HepG2 (cell line): ENCODE measurements around the gene RBCK1. TPM values are rescaled to one million over a fixed set of nuclear protein-coding genes. Genes with fewer than 3 reads are reported as not detected.

ENCODE experiments used
- ARHGAP35 ChIP-seq: sonication (generic); formaldehyde crosslinking; IDR thresholded peaks from 2 replicates; pipeline ENCODE4 v1.9.0; 2022; ENCODE audit warnings: mild to moderate bottlenecking, inconsistent platforms, moderate library complexity, missing genetic modification reagents, borderline replicate concordance
- E2F1 ChIP-seq: sonication (generic); formaldehyde crosslinking; IDR thresholded peaks from 2 replicates; pipeline ENCODE4 v1.5.0; 2020; ENCODE audit warnings: missing genetic modification reagents
- GABPA ChIP-seq, 2 experiments: IDR thresholded peaks; 2 replicates each; pipeline ENCODE4 v1.6.1; 2011 to 2016; ENCODE audit warnings: low read depth in 2 of 2, low read length in 1 of 2, missing biosample characterization in 1 of 2, missing genetic modification characterization in 1 of 2
- HES4 ChIP-seq: sonication (generic); formaldehyde crosslinking; IDR thresholded peaks from 2 replicates; pipeline ENCODE4 v1.9.0; 2021; ENCODE audit warnings: mild to moderate bottlenecking, missing genetic modification reagents, borderline replicate concordance
- NFIC ChIP-seq: IDR thresholded peaks from 2 replicates; pipeline ENCODE4 v1.6.1; 2012; ENCODE audit warnings: mild to moderate bottlenecking, low read length, inconsistent platforms
- NR2F6 ChIP-seq, 2 experiments: IDR thresholded peaks; 2 replicates each; pipeline ENCODE4 v1.6.1; 2016; ENCODE audit warnings: antibody characterized with exemption in 1 of 2, mild to moderate bottlenecking in 1 of 2
- PHF8 ChIP-seq: sonication (generic); formaldehyde crosslinking; IDR thresholded peaks from 2 replicates; pipeline ENCODE4 v1.5.0; 2020; ENCODE audit warnings: missing genetic modification reagents
- THAP11 ChIP-seq: IDR thresholded peaks from 2 replicates; pipeline ENCODE4 v1.6.1; 2016; ENCODE audit warnings: missing biosample characterization, missing genetic modification reagents
- ZBTB33 ChIP-seq: sonication (generic); formaldehyde crosslinking; IDR thresholded peaks from 2 replicates; pipeline ENCODE4 v1.4.0; 2020; ENCODE audit warnings: missing genetic modification reagents
- ZFP1 ChIP-seq: IDR thresholded peaks from 2 replicates; pipeline ENCODE4 v1.6.1; 2016
- ZFX ChIP-seq: sonication (generic); formaldehyde crosslinking; IDR thresholded peaks from 2 replicates; pipeline ENCODE4 v1.4.0; 2020; ENCODE audit warnings: mild to moderate bottlenecking, low read depth, missing genetic modification reagents, moderate library complexity
- ZMAT5 ChIP-seq: sonication (generic); formaldehyde crosslinking; IDR thresholded peaks from 2 replicates; pipeline ENCODE4 v1.5.0; 2020; ENCODE audit warnings: mild to moderate bottlenecking, low read depth, missing genetic modification reagents, borderline replicate concordance
- ZNF17 ChIP-seq: sonication (generic); formaldehyde crosslinking; IDR thresholded peaks from 2 replicates; pipeline ENCODE4 v1.5.0; 2020; ENCODE audit warnings: mild to moderate bottlenecking, missing genetic modification reagents
- ZNF263 ChIP-seq: sonication (generic); formaldehyde crosslinking; IDR thresholded peaks from 2 replicates; pipeline ENCODE4 v1.4.0; 2020; ENCODE audit warnings: missing genetic modification reagents
- ZNF430 ChIP-seq: sonication (generic); formaldehyde crosslinking; IDR thresholded peaks from 2 replicates; pipeline ENCODE4 v1.9.0; 2021; ENCODE audit warnings: mild to moderate bottlenecking, missing genetic modification reagents
- ZNF468 ChIP-seq: sonication (generic); formaldehyde crosslinking; IDR thresholded peaks from 2 replicates; pipeline ENCODE4 v1.8.0; 2022; ENCODE audit warnings: mild to moderate bottlenecking, moderate library complexity, missing genetic modification reagents
- ZNF670 ChIP-seq: sonication (generic); formaldehyde crosslinking; IDR thresholded peaks from 2 replicates; pipeline ENCODE4 v1.8.0; 2022; ENCODE audit warnings: mild to moderate bottlenecking, missing genetic modification reagents, borderline replicate concordance
- ZNF747 ChIP-seq: sonication (generic); formaldehyde crosslinking; IDR thresholded peaks from 2 replicates; pipeline ENCODE4 v1.8.1; 2023; ENCODE audit warnings: missing genetic modification reagents, mild to moderate bottlenecking, borderline replicate concordance
- ZXDC ChIP-seq: sonication (generic); formaldehyde crosslinking; IDR thresholded peaks from 2 replicates; pipeline ENCODE4 v1.5.0; 2020; ENCODE audit warnings: mild to moderate bottlenecking, missing genetic modification reagents
- polyA plus RNA-seq, 8 experiments: library from polyadenylated mRNA; depleted of rRNA in 3 of 8; stranded (reverse) in 7 of 8; unstranded in 1 of 8; fragments of >200 nt; fragmentation: Illumina TruSeq in 4 of 8; extraction: Trizol in 4 of 8; gene quantifications; 2 replicates each; pipeline versions ENCODE4 v1.2.1 to v1.2.3, GENCODE V29; 2011 to 2016; ENCODE audit warnings: low read depth in 4 of 8, missing spikeins in 1 of 8, mixed read lengths in 1 of 8; ENCODE audit not compliant: insufficient read depth in 1 of 8
- total RNA-seq, 5 experiments: library from RNA; depleted of rRNA; stranded (reverse); fragments of >200 nt; fragmentation: Illumina TruSeq; extraction: Trizol; gene quantifications; 2 replicates each; pipeline ENCODE4 v1.2.3, GENCODE V29; 2016; ENCODE audit warnings: low read depth in 1 of 5
- TF ChIP-seq, protein P1 (sequence below): sonication (generic); formaldehyde crosslinking; IDR thresholded peaks from 2 replicates; pipeline ENCODE4 v1.8.1; 2023; ENCODE audit warnings: mild to moderate bottlenecking, missing genetic modification reagents, borderline replicate concordance
- TF ChIP-seq, protein P2 (sequence below): sonication (generic); formaldehyde crosslinking; IDR thresholded peaks from 2 replicates; pipeline ENCODE4 v1.5.0; 2020; ENCODE audit warnings: missing genetic modification reagents
- TF ChIP-seq, protein P3 (sequence below): sonication (generic); formaldehyde crosslinking; conservative IDR thresholded peaks from 2 replicates; pipeline ENCODE4 v1.4.0; 2020; ENCODE audit warnings: missing genetic modification reagents

Gene RBCK1
- total and polyA plus RNA-seq, 2 of the 13 experiments (the other 11 are each of a cell fraction or from before 2014, with no cell fraction given) = 149 to 215 TPM

DNA sequence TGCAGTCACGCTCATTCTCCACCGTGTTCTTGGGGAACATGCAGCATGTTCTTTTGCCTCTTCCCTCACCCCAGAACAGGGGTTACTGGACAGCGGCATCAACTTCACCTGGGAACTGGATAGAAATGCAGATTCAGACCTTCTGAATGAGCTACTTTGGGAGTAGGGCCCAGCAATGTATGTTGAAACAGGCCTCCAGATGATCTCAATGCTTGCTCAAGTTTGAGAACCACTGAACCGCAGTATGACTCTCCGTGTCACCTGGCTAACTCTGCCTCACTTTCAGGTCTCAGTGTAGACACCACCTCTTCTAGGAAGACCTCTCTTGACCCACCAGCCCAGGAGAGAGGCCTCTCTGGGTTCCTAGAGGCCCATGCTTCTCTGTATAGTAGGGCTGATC is 22.7 kb upstream of the RBCK1 start (continued):
- TF ChIP-seq ZXDC (CRISPR knock-in tag) = no peak
- TF ChIP-seq HES4 = no peak
- no peak for TF ChIP-seq ZNF263
- TF ChIP-seq E2F1 (CRISPR knock-in tag) = no peak
- no peak for TF ChIP-seq ZNF468 (CRISPR knock-in tag)
- no peak for TF ChIP-seq THAP11 (CRISPR knock-in tag)
- no peak for TF ChIP-seq ZFP1 (CRISPR knock-in tag)
- no peak for TF ChIP-seq ZBTB33 (CRISPR knock-in tag)
- no peak for TF ChIP-seq ARHGAP35 (CRISPR knock-in tag)
- TF ChIP-seq, protein P1, sequence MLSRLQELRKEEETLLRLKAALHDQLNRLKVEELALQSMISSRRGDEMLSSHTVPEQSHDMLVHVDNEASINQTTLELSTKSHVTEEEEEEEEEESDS (CRISPR knock-in tag) = no peak
- no peak for TF ChIP-seq ZFX (CRISPR knock-in tag)
- TF ChIP-seq NR2F6 (IDR thresholded peaks at IDR 0.05) = no peak
- no peak for TF ChIP-seq NR2F6 (CRISPR knock-in tag; IDR thresholded peaks at IDR 0.05)
- TF ChIP-seq GABPA (IDR thresholded peaks at IDR 0.05; ENCODE audit: low read depth, low read length) = no peak
- TF ChIP-seq GABPA (CRISPR knock-in tag; IDR thresholded peaks at IDR 0.05; ENCODE audit: low read depth) = no peak
- TF ChIP-seq ZNF430 = no peak
- no peak for TF ChIP-seq ZMAT5 (CRISPR knock-in tag)
- no peak for TF ChIP-seq ZNF670 (CRISPR knock-in tag)
- TF ChIP-seq, protein P2, sequence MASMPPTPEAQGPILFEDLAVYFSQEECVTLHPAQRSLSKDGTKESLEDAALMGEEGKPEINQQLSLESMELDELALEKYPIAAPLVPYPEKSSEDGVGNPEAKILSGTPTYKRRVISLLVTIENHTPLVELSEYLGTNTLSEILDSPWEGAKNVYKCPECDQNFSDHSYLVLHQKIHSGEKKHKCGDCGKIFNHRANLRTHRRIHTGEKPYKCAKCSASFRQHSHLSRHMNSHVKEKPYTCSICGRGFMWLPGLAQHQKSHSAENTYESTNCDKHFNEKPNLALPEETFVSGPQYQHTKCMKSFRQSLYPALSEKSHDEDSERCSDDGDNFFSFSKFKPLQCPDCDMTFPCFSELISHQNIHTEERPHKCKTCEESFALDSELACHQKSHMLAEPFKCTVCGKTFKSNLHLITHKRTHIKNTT (CRISPR knock-in tag) = no peak
- TF ChIP-seq, protein P3, sequence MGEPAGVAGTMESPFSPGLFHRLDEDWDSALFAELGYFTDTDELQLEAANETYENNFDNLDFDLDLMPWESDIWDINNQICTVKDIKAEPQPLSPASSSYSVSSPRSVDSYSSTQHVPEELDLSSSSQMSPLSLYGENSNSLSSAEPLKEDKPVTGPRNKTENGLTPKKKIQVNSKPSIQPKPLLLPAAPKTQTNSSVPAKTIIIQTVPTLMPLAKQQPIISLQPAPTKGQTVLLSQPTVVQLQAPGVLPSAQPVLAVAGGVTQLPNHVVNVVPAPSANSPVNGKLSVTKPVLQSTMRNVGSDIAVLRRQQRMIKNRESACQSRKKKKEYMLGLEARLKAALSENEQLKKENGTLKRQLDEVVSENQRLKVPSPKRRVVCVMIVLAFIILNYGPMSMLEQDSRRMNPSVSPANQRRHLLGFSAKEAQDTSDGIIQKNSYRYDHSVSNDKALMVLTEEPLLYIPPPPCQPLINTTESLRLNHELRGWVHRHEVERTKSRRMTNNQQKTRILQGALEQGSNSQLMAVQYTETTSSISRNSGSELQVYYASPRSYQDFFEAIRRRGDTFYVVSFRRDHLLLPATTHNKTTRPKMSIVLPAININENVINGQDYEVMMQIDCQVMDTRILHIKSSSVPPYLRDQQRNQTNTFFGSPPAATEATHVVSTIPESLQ (CRISPR knock-in tag) = no peak
- TF ChIP-seq NFIC = no peak
- TF ChIP-seq ZNF17 (CRISPR knock-in tag) = no peak
- TF ChIP-seq PHF8 (CRISPR knock-in tag) = no peak
- no peak for TF ChIP-seq ZNF747 (CRISPR knock-in tag)
